Chondrocyte (in vitro differentiated cells): ENCODE data around the gene SPTBN1. TPM values are rescaled to one million over a fixed set of nuclear protein-coding genes. Genes with fewer than 3 reads are reported as not detected.

Source experiments
- DNase-seq: peaks from one replicate; pipeline ENCODE4 v3.0.0; 2021; ENCODE audit warnings: mixed read lengths, low spot score
- H3K27ac Mint-ChIP-seq: one replicate; pipeline ENCODE4 v1.8.0; 2021; ENCODE audit warnings: mild to moderate bottlenecking, moderate library complexity, mixed read lengths; ENCODE audit not compliant: unreplicated experiment
- H3K27me3 Mint-ChIP-seq: 2 replicates; pipeline ENCODE4 v1.8.0; 2021; ENCODE audit warnings: low read depth, mixed read lengths
- H3K36me3 Mint-ChIP-seq: 2 replicates; pipeline ENCODE4 v1.8.0; 2021; ENCODE audit warnings: low read depth, mixed read lengths
- H3K4me1 Mint-ChIP-seq: 2 replicates; pipeline ENCODE4 v1.8.0; 2021; ENCODE audit warnings: low read depth, mild to moderate bottlenecking, mixed read lengths
- H3K4me3 Mint-ChIP-seq: one replicate; pipeline ENCODE4 v1.8.0; 2021; ENCODE audit warnings: mild to moderate bottlenecking, moderate library complexity, mixed read lengths; ENCODE audit not compliant: unreplicated experiment
- H3K9me3 Mint-ChIP-seq: 2 replicates; pipeline ENCODE4 v1.8.0; 2021; ENCODE audit warnings: low read depth, mixed read lengths
- long read RNA-seq: library from polyadenylated mRNA; stranded (forward); transcript quantifications from one replicate; pipeline ENCODE4 v2.0.0, GENCODE V29; 2021
- total RNA-seq: library from RNA; stranded (reverse); gene quantifications from 3 replicates; pipeline ENCODE4 v1.2.1, GENCODE V29; 2021
- TF ChIP-seq, protein P1 (sequence below): fragments of 200-600 bp; sonication (generic); IDR thresholded peaks from 2 replicates; pipeline ENCODE4 v1.5.0; 2021; ENCODE audit warnings: antibody characterized with exemption, mild to moderate bottlenecking, moderate library complexity

Gene SPTBN1
- 275 to 297 TPM (median 293 TPM) in 3 replicates for total RNA-seq
- long read RNA-seq, full-length matches to known transcripts = 41 of 216 reads
- long read RNA-seq, partial matches to known transcripts = 121 of 216 reads
- long read RNA-seq, other reads (novel, unspliced or antisense) = 54 of 216 reads

DNA sequence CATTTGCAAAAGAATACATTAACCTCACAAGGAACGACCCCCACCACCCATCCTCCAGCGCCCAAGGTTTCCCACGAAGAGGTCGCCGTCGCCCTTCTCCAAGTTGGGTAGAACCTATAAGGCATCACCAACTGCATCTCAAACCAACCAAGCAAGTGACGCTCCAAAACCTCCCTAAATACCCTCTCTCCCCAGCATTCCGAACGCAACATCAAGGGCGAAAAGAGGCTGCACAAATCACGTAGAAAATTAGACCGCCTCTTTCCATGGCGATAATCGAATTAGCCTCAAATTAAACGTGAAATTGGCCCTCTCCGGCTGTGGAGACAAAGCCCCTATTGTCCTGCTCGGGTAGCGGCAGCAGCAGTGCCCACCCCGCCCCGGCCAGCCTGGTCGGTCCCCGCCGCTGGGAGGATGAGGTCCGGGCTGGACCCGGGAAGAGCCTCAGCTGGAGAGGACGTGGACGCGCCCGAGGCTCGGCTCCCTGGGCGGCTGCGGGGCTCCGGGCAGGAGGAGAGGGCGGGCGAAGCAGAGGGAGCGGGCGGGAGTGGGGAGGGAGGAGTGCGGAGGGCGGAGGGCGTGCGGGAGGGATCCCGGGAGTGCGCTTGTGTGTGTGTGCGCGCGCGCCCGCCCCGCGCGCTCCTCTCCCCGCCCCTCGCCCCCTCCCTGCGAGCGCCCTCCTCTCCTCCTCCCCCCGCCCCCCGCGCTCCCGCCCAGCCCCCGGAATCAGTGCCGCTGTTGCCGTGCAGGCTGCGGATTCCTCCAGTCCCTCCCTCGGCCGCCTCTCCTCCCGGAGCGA lies at the start of gene SPTBN1:
Gene SPTBN1, plus strand, starts transcription at position 765 of the 799 bp plus-strand sequence. CDS start 70,092 bp downstream, outside the sequence.
- peak within 1 kb of the TSS; percentile 98 for H3K4me3 Mint-ChIP-seq
- peaks cover 36% of the 10 kb centered on the region for H3K4me1 Mint-ChIP-seq
- TF ChIP-seq, protein P1, sequence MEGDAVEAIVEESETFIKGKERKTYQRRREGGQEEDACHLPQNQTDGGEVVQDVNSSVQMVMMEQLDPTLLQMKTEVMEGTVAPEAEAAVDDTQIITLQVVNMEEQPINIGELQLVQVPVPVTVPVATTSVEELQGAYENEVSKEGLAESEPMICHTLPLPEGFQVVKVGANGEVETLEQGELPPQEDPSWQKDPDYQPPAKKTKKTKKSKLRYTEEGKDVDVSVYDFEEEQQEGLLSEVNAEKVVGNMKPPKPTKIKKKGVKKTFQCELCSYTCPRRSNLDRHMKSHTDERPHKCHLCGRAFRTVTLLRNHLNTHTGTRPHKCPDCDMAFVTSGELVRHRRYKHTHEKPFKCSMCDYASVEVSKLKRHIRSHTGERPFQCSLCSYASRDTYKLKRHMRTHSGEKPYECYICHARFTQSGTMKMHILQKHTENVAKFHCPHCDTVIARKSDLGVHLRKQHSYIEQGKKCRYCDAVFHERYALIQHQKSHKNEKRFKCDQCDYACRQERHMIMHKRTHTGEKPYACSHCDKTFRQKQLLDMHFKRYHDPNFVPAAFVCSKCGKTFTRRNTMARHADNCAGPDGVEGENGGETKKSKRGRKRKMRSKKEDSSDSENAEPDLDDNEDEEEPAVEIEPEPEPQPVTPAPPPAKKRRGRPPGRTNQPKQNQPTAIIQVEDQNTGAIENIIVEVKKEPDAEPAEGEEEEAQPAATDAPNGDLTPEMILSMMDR = peak; percentile 19
- DNase-seq = peak; percentile 96
- no peaks in the 10 kb centered on the region for H3K36me3 Mint-ChIP-seq
- peak within 1 kb of the TSS; percentile 98 for H3K27ac Mint-ChIP-seq
- H3K27me3 Mint-ChIP-seq = no peaks in the 10 kb centered on the region
- no peaks in the 10 kb centered on the region for H3K9me3 Mint-ChIP-seq

DNA sequence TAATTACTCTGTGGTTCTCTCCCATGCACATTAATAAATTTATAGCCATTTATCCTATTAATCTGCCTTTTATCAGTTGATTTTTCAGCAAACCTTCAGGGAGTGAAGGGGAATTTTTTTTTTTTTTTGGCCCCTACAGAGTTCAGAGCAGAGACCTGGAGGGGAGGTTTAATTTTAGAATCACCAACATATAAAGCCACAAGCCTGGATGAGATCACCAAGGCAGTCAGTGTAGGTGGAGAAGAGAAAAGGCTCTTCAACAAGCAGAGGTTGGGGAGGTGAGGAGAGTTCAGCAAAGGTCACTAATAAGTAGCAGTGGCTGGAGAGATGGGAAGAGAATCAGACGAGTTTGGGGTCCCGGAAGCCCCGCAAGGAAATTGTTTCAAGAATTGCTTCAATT lies 48.4 kb upstream of the SPTBN1 start:
- Mint-ChIP-seq H3K27ac (no peak overlapping the region), H3K36me3 (peaks cover 2% of the 10 kb centered on the region), H3K4me1 (peaks cover 8% of the 10 kb centered on the region), H3K9me3 (no peaks in the 10 kb centered on the region), H3K27me3 (no peaks in the 10 kb centered on the region), H3K4me3 (no peak overlapping the region)
- DNase-seq = no peak
- TF ChIP-seq, protein P1 = no peak

DNA sequence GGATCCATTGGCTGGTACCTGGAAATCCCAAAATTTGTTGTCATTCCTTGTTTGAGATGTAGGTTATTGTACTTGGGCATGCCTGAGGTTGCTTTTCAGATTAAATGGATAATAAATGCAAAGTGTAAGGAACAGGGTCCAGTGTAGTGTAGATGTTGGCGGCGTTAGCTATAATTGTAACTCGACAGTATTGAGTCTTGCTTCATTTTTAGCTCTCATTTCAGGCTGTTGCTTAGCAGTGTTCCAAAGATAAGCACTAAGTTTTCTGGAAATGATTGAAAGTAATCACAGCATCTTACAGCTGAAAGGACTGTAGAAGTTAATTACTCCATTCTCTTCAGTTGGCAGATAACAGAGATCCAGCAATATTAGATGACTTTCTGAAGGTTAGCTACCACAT lies 47.8 kb upstream of the SPTBN1 start:
- Mint-ChIP-seq H3K4me1 (peaks cover 2% of the 10 kb centered on the region), H3K4me3 (no peak overlapping the region), H3K9me3 (no peaks in the 10 kb centered on the region), H3K27me3 (no peaks in the 10 kb centered on the region), H3K27ac (no peak overlapping the region), H3K36me3 (peaks cover 2% of the 10 kb centered on the region)
- no peak for DNase-seq
- TF ChIP-seq, protein P1 = no peak

DNA sequence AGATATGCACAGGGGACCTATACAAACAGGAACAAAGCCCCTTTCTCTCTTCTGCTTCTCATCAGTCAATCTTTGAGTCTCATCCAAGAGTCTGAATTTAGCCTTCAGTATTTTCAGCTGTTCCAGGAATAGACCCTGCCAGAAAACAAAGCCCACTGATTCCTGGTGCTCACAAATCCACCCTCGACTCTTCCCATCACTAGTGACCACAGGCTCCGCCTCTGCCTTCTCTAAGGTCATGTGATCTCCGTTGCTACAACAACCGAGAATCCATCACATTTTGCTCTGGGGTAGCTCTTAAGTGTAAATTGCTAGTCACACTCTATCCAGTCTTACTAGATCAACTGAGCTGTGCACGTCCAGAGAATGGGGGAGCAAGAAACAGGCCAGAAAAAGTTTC lies 46.4 kb upstream of the SPTBN1 start:
- no peaks in the 10 kb centered on the region for H3K4me1 Mint-ChIP-seq
- DNase-seq = no peak
- H3K27me3 Mint-ChIP-seq = no peaks in the 10 kb centered on the region
- H3K9me3 Mint-ChIP-seq = no peaks in the 10 kb centered on the region
- H3K4me3 Mint-ChIP-seq = no peak overlapping the region
- H3K36me3 Mint-ChIP-seq = peaks cover 2% of the 10 kb centered on the region
- no peak overlapping the region for H3K27ac Mint-ChIP-seq
- TF ChIP-seq, protein P1 = no peak

DNA sequence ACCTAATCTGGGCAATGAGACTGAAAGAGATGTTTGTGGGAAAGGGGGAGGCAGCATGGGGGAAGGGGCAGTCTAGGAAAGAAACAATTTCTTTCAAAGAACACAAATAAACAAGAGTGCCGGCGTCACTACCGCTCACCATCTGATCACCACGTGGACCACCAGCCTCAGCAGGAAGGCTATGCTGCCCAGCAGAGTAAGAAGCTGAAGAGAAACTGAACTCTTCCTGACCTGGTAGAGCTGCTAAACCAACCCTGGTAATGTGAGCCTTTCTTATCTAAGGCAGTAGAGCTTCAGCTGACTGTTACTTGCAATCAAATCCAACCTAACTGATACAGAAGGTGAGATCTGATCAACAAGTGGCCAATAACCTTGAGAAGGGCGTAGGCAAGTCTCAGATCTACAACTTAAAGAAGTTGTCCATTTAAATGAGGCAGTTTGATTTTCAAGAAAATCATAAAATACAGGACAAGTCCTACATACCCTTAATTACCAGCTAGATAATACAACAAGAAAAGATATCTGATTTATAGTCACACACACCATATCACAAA lies 44.2 kb upstream of the SPTBN1 start:
- Mint-ChIP-seq H3K4me3 (no peak overlapping the region), H3K9me3 (no peaks in the 10 kb centered on the region), H3K27me3 (no peaks in the 10 kb centered on the region), H3K36me3 (peaks cover 2% of the 10 kb centered on the region), H3K4me1 (no peaks in the 10 kb centered on the region), H3K27ac (no peak overlapping the region)
- TF ChIP-seq, protein P1 = no peak
- DNase-seq = no peak
